GM19238 (cell line): ENCODE data around the gene MREG.

Experiments used
- DNase-seq: peaks from one replicate; pipeline ENCODE4 v3.0.0; 2011; ENCODE audit warnings: low spot score; ENCODE audit not compliant: insufficient read length

Gene MREG, protein sequence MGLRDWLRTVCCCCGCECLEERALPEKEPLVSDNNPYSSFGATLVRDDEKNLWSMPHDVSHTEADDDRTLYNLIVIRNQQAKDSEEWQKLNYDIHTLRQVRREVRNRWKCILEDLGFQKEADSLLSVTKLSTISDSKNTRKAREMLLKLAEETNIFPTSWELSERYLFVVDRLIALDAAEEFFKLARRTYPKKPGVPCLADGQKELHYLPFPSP

DNA sequence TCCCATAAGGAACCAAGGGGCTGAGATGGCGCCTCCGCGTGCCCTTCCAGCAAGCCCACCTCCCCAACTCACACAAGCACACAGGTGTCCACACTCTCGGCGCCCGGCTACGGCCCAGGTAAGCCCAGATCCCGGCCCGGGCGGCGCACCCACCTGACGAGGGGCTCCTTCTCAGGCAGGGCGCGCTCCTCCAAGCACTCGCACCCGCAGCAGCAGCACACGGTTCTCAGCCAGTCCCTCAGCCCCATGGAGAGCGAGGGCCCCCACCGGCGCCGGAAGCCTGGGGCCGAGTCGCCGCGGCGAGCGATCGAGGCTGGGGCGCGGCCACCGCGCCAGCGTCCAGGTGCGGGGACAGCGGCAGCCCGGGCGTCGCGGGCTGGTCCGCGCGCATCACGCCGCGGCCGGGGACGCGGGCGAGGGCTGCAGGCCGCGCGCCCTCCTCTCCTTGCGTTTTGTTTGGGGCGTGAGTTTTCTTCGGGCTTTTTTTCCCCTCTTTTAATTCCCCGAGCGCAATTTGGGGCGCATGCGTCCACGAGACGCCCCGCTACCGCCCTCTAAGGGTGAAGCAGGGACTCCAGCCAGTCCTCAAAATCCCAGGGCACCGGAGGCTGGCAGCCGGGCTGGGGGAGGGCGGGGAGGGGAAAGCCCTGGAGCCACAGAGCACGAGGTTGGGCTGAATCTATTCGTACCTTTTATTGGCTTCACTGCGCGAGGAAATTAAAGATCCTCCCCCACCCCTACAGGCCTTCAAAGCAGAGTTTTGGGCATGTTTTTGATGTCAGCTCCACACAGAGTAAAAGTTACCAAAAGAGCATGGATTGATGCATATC, at the start of gene MREG:
MREG (minus strand) TSS at position 472 of the 830 bp plus-strand sequence; CDS start at position 248, 224 bp downstream.
- DNase-seq: peak; percentile 90

DNA sequence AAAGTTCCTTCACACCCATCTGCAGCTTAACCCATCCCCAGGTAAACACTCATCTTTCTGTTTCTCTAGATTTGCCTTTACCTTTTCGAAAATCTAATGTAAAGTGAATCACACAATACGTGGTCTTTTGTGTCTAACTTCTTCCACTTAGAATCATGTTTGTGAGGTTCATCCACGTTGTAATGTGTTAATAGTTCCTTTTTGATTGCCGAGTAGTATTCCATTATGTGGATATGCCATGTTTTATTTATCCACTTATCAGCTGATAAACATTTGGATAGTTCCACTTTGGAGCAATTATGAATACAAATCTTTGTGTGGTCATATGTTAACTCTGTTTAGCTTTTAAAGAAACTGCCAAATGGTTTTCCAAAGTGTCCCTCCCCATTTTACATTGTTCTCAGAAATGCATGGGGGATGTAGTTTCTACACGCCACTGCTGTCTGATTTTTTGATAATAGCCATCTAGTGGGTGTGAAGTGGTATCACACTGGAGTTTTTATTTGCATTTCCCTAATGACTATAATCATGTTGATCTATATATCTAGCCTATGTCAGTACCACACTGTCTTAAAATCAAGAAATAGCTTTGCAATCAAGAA, 46.0 kb upstream of the MREG start:
- no peak for DNase-seq

DNA sequence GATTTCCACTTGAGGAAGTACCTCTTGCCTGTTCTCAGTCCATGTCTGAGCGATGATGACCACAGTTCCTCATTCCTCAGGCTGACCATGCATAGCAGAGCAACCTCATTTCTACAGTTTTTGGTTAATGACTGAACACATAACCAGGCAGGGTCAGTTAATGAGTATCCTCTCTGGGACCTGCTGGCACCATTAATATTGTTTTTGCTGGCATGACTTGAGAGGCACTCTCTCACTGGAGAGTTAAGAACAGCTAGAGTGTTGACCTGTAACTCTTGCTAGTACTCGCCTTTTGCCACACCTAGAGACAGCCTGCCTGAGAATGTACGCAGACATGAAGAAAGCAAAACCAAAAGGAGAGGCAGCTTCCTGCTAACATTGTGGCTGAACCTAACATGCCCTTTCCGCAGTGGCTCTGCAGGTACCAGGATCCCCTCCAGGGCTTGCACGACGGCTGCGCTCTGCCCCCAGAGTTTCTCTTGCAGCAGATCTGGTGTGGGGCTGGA, 44.4 kb upstream of the MREG start:
- peak; percentile 57 for DNase-seq

DNA sequence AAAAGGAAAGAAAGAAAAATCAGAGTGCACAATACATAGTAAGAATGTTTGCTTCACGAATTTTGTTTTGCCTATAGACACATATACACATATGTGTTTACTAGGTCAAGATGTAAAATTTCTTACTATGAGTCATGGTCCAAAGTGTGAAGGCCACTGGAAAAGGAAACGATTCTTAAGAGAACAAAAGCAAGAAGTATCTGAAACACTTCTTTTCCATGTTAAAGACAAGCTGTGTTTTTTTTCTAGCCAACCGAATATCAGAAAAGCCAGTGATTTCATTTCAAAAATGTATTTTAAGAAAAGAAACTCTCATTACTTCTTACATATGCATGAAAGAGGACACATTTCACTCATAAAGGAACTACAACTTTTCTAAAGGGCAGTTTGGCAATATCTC, 43.4 kb upstream of the MREG start:
- DNase-seq: no peak

DNA sequence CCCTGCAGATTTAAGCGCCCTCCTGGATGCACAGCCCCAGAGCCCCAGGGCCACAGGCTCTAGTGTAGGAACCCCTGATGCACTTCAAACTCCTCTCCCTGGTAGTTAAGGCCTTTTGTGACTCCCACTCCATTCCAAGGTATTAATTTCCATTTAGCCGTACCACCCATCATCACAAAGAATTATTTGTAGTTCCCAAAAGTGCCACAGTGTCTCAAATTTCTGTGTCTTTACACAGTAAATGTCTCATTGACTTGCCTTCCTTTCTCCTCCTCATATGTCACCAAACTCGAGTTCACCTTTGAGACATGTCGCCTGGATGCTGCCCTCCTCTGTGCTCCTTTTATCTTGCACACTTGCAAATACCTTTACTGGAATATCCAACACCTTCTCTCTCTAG, 42.3 kb upstream of the MREG start:
- DNase-seq: no peak

DNA sequence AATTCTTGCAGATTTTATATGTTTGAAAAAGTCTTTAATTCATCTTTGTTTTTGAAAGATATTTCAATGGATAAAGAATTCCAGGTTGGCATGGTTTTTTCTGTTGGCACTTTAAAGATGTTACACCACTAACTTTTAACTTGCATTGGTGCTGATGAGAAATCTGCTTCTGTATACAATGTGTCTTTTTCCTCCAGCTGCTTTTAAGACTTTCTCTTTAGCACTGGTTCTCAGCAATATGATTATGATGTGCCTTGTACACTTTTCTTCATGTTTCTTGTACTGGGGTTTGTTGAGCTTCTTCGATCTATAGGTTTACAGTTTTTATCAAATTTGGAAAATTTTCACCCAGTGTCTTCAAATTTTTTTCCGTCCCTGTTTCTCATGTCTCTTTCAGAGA, 39.1 kb upstream of the MREG start:
- no peak for DNase-seq

DNA sequence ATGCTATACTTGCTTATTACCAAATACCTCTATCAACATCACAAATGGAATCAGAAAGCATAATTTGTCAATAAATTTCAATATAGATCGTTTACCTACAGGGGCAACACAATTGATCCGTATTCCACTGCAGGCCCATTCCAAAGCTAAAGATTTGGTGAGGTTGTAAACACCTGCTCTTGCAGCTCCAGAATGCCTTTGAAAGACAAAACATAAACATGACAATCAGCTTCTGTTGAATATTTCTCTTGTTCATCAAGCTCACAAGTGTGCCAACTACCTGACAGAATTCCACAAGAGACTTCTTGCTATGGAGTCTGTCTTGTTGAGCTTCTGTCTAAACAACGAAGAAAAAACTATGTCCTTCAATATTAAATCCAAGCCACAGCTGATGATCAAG, 38.0 kb upstream of the MREG start:
- DNase-seq: no peak

DNA sequence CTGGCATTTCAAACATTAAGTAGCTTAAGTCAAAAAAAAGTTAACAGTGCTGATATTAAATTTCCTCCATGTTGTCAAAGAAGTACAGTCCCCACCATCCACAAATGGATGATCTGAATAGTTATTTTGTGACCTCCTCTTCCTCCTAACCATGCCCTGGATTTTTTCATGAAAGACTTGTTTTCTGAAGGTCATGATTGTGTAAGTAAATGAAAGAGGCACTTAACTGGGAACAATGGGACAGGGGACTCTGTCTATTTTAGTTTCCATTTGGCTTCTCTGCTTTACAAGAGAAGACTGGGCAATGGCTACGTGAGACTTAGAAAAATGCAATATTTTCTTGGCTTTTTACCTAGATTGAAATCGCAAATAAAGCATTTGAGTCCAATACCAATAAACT, 36.1 kb upstream of the MREG start:
- no peak for DNase-seq

DNA sequence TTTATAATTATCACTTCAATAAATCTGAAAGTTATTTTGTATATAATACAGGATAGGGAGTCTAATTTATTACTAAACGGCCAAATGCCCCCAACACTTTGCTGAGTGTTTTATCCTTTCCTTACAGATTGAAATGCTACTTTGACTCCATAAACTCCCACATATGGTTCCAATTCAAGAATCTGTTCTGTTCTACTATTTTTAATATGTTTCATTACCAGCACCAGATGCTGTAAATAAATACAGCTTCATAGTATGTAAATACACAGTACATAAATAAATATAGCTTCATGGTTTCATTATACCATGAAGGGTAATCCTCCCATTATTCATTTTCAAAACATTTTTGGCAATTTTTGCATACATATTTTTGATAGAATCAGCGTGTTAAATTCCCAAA, 34.0 kb upstream of the MREG start:
- DNase-seq: no peak

DNA sequence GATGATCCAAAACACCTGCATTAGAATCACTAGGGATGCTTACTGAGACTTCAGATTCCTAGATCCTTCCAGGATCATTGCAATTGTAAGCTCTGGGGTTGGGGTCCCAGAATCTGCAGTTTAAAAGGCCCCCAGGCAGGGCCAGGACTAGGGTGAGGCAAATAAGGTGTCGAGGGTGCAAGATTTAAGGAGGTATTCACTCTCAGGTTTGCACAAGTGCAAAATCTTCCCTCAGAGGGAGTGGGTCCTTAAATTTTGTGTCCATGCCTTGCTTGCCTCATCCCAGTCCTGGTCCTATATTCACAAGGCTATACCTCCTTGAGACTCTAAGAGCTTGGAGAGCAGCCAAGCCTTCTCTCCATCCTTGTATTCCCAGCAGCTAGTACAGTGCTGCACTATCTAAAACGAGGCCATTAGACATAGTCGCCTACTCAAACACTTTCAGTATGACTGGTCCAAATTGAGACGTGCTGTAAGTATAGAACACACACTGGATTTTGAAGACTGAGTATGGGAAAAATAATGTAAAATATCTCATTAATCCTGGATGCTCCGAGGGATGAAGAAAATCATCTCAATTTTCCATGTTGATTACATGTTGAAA, 31.6 kb upstream of the MREG start:
- no peak for DNase-seq

DNA sequence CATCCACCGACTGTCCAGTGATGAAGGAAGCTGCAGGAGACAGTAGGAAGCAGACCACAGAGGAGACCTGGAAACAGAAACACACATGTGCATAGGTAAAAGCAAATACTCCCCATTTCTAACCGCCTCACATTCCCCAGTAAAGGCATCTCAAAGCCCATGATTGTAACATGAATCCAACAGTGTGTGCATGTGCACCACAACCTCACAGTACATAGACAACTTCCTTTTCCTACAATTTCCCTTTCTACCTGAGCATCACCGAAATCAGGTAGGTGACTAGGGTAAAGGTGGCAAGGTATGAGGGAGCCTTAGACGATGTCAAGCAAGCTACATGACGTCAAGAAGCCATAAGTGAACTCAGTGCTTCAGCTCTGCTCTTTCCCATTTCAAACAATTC, 30.6 kb upstream of the MREG start:
- no peak for DNase-seq

DNA sequence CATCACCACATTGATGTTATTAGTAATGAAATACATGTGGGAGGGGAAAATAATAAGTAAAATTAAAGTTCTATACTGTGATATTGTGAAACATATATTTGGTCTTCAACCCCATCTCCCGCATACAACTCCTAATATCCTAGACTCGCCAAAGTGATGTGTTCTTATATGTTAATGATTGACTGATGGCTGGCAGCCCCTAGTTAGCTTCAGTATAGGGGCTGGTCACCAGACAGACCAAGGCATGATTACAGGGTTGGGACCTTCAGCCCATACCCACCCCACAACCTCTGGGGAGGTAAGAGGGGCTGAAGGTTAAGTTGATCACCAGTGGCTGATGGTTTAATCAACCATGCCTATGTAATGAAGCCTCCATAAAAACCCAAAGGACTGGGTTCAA, 28.1 kb upstream of the MREG start:
- DNase-seq: no peak

DNA sequence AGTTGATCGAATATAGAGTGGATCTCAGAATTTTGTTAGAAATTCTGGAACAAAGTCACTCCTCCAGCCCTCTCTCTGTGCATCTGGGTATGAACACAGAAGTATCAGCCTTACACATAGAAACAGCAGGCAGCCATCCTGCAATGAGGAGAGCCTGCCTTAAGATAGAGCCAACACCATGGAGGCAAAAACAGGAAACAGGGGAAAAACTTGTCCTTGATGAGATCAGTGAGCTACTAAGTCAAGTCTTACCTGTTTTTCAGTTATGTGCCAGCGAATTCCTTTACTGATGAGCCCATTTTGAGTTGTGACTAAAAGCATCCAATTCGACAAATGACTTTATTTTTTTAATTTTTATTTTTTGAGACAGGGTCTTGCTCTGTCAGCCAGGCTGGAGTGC, 26.6 kb upstream of the MREG start:
- no peak for DNase-seq

DNA sequence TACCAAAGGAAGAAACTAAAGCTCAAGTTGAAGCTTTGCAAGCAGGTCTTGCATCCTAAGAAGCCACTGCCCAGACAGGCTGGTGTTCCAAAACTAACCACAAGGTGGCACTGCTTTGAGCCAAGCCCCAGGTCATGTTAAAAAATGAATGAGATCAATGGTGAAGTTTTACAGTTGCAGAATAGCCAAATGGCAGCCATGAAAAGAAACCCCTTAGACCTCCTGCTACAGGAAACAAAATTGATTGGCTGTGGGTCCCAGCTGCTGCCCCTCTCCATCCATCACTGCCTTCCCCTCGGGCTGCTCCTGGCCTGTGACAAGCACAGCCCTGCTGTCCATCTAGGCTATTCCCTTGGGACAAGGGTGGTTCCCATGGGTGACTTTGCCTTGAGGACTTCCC, 20.7 kb upstream of the MREG start:
- DNase-seq: no peak

DNA sequence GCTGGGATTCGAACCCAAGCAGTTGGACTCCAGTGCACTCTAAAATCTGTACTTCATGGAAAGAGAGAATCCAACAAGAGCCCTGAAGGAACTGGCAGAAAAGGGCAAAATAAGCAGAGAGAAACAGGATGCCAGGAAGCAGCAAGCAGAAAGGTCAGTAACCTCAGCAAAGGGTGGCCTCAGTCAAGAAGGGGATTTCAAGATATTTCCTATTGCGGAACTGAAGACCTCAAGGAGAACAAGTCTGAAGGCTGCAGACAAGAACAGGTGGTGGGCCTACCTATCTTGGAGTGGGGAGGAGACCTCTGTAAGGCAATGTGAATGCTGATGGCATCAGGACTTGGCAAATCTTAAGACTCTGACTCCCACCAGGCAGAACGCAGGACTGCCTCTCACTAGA, 20.1 kb upstream of the MREG start:
- DNase-seq: no peak

DNA sequence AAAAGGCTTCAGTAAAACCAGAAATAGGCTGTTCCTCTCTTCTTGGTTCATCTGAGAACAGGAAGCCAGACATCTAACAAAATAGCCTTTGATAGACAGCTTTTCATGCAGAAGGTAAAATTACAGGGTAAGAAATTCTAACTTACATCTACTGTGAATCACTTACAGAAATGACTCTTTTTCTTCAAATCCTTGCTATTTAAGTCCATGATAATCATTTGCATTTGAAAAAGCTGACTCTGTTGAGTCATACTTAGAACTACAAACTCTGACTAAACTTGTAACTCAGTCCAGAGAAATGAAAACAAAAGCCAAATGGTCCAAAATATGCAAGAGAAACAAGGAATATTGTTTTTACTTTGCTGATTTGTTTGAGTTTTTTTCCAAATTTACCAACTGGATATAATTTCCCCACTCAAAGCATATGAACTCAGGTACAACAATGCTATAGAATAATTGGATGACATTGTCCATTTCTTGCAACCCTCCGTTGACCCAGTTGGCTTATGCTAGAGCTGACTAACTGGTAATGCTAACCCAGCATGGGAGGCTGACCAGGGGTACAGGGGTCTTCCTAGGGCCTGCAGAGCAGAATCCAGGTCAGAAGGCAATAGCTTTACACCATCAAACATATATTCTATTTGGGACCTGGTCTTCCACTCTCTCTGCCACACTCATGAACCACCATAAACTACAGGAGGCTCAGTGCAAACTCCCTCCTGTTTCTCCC, 18.8 kb upstream of the MREG start:
- no peak for DNase-seq

DNA sequence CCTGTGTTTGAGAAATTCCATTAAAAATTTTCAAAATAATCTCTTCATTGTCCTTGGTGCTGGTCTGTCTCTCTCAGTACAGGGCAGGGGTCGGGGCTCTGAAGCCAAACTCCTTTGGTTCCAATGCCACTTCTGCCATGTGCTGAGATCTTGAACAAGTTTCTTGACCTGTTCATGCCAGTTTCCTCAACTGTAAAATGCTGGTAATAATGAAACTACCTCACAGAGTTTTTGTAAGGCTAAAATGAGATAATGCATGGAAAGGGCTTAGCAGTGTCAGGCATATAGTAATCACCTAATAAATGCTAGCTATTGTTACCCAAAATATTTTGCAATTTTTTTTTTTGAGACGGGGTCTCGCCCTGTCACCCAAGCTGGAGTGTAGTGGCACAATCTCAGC, 16.9 kb upstream of the MREG start:
- no peak for DNase-seq

DNA sequence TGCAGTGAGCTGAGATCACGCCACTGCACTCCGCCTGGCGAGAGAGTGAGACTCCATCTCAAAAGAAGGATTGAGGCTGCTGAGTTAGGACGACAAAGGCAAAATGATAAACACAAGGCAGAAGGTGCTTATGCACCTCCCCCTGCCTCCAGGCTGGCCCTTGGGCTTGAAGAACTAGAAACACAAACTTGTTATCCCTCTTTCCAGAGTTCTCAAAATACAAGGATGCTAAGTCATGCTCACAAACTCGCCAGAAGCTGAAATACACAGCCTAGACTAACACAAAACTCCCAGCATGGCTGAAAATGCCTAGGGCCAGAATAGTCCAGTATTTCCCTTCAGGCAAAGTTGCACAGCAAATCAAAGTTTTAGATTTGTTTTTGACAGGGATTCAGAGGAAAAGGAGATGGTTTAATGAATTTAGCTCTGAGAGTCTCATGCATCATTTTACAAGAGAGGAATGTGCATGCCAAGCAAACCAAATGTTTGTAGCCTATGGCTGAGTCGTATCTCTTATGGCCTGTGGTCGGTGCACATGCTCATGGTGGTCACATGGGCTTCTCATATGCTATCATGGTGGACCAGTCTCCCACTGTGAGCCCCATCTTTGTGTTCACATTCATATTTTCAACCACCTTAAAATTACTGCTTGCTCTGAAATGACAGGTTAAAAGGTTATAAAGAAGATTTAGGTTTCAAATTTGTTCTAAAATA, 16.2 kb upstream of the MREG start:
- no peak for DNase-seq

DNA sequence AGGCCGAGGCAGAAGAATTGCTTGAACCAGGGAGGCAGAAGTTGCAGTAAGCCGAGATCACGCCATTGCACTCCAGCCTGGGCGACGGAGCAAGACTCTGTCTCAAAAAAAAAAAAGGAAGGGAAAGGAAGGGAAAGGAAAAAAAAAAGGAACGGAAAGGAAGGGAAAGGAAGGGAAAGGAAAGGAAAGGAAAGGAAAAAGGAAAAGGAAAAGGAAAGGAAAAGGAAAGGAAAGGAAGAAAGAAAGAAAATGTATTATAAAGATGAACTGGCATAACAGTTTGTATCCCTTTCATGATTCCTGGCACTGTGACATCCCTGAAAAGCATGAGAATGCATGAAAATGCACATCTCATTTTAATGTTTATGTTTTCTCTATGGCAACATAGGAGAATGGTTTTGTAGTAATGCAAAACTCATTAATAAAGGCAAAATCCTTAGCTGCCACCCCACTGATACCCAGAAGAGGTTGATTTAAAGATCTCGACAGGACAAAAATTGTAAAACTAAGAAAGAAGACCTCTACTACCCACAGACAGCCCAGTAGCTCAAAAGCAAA, 11.5 kb upstream of the MREG start:
- DNase-seq: no peak

DNA sequence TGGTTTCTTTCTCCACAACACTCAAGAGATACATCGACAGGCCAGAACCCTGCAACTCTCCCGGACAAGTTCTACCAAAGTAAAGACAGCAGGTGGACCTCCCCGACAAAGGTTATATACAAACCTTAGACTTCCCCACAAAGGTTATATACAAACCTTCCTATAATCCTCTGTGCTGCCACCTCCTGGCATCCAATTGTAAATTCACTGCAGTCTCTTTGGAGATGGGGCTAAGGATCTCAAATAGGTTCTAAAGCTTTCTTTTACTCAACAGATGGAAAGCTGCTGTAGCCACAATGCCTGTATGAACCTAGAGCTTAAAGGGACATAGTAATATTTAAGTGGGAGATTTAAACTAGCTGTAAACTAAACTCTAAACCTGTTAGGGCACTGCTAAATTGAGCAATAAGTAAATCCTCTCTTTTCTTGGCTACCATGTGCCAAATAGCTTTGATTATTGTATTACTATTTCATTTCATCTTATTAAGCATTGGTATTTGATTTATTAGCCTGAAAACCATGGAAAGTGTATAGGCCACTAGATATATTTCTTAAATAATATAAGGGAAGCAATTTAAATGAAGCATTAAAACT, 9.8 kb upstream of the MREG start:
- DNase-seq: no peak
